GM18505 (cell line): ENCODE measurements around the gene CCL20.
"Not testable (repeated sequence)": the region's sequence is repeated elsewhere in the genome, so short reads cannot be mapped to it uniquely, and the experiment has no call there.

ENCODE experiments used
- ATAC-seq: cut with Tn5 transposase; IDR thresholded peaks from one replicate; pipeline ENCODE4 v1.9.1; 2021; ENCODE audit not compliant: unreplicated experiment
- POLR2A ChIP-seq: IDR thresholded peaks from 4 replicates; pipeline ENCODE4 v1.6.1; 2011; ENCODE audit warnings: borderline replicate concordance; ENCODE audit not compliant: insufficient read depth, insufficient read length; ENCODE audit errors: extremely low read depth

CCL20 gene

GRCh38 chr2:227788561-227789018, 25.1 kb upstream of the CCL20 start:
- TF ChIP-seq POLR2A = no peak
- no peak for ATAC-seq

GRCh38 chr2:227789803-227790202, 23.8 kb upstream of the CCL20 start:
- no peak for TF ChIP-seq POLR2A
- no peak for ATAC-seq

GRCh38 chr2:227793148-227793712, 20.4 kb upstream of the CCL20 start:
- ATAC-seq = no peak
- TF ChIP-seq POLR2A = no peak

DNA sequence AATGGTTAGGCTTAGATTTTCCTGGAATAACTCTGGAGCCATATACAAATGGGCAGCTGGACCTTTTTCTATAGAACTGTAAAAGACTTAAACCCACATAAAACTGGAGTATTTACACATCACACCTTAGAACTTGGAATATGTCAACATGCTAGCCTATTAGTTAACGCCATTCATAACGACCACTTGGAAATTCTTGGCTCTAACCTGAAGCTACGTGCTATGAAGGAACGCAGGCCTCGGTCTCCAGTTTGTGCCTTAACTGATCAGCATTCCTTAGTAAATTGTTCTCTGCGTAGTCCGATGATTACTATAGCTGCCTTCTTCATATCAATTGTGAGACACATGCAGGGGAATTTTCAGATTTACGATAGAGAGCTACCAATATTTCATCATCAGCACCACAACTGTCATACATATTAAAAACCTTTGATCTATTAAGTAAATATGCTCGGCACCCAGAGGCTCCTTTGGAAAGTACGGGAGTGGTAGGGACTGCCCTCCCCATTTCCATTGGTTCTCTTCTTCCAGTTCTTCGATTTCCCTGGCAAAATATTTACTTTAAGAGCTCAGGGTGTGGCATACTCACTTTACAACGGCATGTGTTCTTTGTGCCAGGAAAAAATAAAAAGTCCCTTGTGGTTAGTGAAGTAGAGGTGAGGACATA, 17.5 kb upstream of the CCL20 start:
- no peak for TF ChIP-seq POLR2A
- no peak for ATAC-seq

DNA sequence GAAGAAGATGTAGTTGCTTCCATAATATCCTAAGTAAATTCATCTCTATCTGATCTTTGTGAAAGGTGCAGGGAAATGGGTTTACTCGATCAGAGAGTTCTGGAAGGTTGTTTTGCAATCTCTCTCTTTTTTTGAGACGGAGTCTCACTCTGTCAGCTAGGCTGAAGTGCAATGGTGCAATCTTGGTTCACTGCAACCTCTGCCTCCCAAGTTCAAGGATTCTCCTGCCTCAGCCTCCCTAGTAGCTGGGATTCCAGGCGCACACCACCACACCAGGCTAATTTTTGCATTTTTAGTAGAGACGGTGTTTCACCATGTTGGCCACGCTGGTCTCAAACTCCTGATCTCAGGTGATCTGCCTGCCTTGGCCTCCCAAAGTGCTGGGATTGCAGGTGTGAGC, 16.9 kb upstream of the CCL20 start:
- not testable (repeated sequence) for ATAC-seq

GRCh38 chr2:227799202-227799601, 14.4 kb upstream of the CCL20 start:
- no peak for TF ChIP-seq POLR2A
- no peak for ATAC-seq

DNA sequence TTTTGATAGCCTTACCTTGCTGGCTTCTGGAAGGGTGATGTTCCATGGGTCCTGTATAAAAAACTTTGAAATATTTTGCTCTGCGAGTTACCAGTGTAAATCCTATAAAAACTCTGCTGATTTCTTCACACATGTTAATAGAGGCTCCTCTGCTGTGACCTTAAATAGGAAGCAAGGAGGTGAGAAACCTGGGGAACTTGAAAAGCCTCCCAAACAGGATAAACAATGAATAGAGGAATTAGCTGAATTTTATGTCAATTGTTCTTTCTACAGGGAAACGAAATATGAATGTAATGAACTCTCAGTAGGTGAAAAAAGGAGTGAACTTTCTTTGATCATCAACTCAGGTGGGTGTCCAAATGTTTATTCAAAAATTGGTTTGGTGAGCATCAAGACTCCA, 10.8 kb upstream of the CCL20 start:
- TF ChIP-seq POLR2A = no peak
- ATAC-seq = no peak

DNA sequence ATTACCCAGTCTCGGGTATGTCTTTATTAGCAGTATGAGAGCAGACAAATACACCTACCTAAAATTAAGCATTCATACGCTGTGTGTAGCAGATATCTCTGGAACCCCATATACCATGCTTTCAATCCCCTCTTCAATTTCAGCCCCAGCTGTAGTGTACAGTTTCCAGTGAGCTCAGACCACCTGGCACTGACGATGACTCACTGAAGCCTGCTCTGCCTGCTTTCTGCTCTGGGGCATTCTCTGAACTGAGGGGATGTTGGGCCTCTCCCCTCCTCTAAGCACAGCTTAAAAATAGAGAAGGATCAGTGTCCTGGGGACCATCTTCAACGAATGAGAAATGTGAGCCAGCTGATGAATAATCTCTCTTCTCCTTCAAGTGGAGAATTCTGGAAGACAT, 8.7 kb upstream of the CCL20 start:
- no peak for ATAC-seq

GRCh38 chr2:227805578-227805977, 8.1 kb upstream of the CCL20 start:
- no peak for ATAC-seq
- TF ChIP-seq POLR2A = no peak

More for the DNA sequence above, 8.7 kb upstream of the CCL20 start:
- TF ChIP-seq POLR2A = no peak

GRCh38 chr2:227808936-227809335, 4.7 kb upstream of the CCL20 start:
- ATAC-seq = no peak

GRCh38 chr2:227812001-227812400, 1.6 kb upstream of the CCL20 start:
- no peak for ATAC-seq
- no peak for TF ChIP-seq POLR2A

More at GRCh38 chr2:227808936-227809335, 4.7 kb upstream of the CCL20 start:
- TF ChIP-seq POLR2A = no peak

DNA sequence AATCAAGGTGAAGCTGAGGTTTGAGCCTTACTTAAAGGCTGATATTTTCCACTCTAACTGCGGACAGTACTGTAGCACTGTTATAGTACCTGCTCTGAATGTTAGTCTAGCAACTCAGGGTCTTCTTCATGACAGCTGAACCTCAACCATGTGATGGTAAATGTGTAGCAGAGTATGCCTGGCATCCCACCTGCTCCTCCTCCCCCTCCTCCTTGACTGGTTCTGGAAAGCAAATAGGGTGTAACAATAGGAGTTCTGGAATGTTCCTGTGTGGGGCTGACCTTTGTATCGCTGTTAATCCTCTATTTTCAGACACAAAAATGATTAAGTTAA, 447 bp upstream of the CCL20 start:
- ATAC-seq = no peak

DNA sequence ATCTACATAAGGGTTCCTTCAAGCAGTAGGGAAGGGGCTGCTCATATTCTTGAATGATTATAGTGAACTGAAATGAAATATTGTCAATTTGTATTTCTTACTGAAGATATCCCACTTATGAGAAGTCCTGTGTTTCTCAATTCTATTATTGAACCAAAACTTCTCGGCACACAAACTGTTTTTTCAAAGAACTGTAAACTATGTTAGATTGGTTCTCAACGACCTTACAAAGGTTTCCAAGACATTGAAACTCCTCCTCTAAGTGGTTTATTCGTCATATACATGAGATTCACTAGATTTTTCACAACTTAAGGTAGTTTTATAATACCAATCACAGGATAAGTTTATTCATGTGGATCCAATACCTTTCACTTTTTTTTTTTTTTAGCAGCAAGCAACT, 1.4 kb downstream of the CCL20 start:
- no peak for TF ChIP-seq POLR2A
- ATAC-seq = no peak

More for the DNA sequence above, 447 bp upstream of the CCL20 start:
- TF ChIP-seq POLR2A = no peak

DNA sequence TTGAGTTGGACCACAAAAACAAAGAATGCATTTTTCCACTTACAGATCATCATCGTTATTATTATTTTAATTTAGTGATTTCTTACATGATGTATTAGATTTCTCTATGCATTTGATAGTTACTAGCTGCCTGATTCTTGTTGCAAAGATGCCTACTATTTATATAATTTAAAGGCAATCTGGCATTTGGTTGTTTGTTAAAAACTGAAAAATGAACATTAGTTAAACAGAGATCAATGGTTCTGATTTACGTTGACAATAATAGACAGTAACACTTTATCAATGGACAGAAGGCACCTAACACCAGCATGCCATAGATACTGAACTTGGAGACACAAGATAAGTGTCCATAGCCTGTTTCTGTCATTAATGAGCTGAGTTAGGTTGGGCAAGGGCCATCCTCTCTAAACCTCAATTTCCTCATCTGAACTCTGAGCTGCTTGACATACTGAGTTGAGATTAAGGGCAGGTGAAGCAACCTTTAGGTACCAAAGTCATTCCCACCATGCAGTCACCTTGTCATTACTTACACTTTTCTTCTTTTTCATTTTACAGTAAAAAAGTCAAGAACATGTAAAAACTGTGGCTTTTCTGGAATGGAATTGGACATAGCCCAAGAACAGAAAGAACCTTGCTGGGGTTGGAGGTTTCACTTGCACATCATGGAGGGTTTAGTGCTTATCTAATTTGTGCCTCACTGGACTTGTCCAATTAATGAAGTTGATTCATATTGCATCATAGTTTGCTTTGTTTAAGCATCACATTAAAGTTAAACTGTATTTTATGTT, 3.1 kb downstream of the CCL20 start:
- TF ChIP-seq POLR2A = no peak
- ATAC-seq = no peak

DNA sequence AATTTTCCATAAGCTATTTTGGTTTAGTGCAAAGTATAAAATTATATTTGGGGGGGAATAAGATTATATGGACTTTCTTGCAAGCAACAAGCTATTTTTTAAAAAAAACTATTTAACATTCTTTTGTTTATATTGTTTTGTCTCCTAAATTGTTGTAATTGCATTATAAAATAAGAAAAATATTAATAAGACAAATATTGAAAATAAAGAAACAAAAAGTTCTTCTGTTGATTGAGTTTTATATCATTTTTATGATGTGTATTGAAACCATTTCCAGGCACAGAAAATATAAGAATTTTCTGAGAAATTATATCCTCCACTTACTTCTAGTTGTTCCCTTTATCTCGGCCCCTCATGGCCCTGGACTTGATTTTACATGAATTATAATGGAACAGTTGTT, 3.7 kb downstream of the CCL20 start:
- ATAC-seq = no peak
- no peak for TF ChIP-seq POLR2A
